PC-3 (cell line): ENCODE results near the gene PHACTR2. TPM values are rescaled to one million over a fixed set of nuclear protein-coding genes. Genes with fewer than 3 reads are reported as not detected.

Experiments
- ATAC-seq: fragments of 200-7000 bp; cut with Tn5 transposase; 2 replicates; pipeline ENCODE4 v1.9.1; 2020; ENCODE audit warnings: mild to moderate bottlenecking, moderate library complexity
- BruUV-seq: library from RNA; stranded (reverse); fragments of 400-500 nt; replicated peaks from 2 replicates; lab custom pipeline; 2021; lab: Mats Ljungman, UMichigan
- CTCF ChIA-PET: fragments of 300-600 bp; sonication (Branson Sonifier 250); formaldehyde crosslinking; loops from one replicate; lab custom pipeline; 2022; ENCODE audit warnings: antibody characterized with exemption; lab: Charles Lee
- POLR2A ChIA-PET: fragments of 300-600 bp; sonication (Branson Sonifier 250); formaldehyde crosslinking; loops from one replicate; lab custom pipeline; 2022; ENCODE audit warnings: antibody characterized with exemption; ENCODE audit not compliant: unreplicated experiment; lab: Charles Lee
- DNase-seq: peaks from one replicate; pipeline ENCODE4 v3.0.0-alpha.2; 2015
- H2AFZ ChIP-seq: fragments of 300-600 bp; sonication (generic); 2 replicates; pipeline ENCODE4 v1.6.0; 2016; ENCODE audit warnings: antibody characterized with exemption, low read length
- H3F3A ChIP-seq: fragments of 300-600 bp; sonication (generic); one replicate; pipeline ENCODE4 v1.6.0; 2017; ENCODE audit warnings: antibody characterized with exemption, low read length, control low read depth, mild to moderate bottlenecking; ENCODE audit not compliant: unreplicated experiment
- H3K27ac ChIP-seq: fragments of 300-600 bp; sonication (generic); 2 replicates; pipeline ENCODE4 v1.5.1; 2016; ENCODE audit warnings: mild to moderate bottlenecking, low read length
- H3K27me3 ChIP-seq: fragments of 300-600 bp; sonication (generic); 2 replicates; pipeline ENCODE4 v1.6.1; 2016; ENCODE audit warnings: low read length, mixed read lengths
- H3K36me3 ChIP-seq: fragments of 300-600 bp; sonication (generic); 2 replicates; pipeline ENCODE4 v1.6.1; 2016; ENCODE audit warnings: low read depth, mixed run types, low read length, mixed read lengths
- H3K4me1 ChIP-seq: fragments of 300-600 bp; sonication (generic); 2 replicates; pipeline ENCODE4 v1.5.1; 2016; ENCODE audit warnings: low read length; ENCODE audit not compliant: insufficient read depth
- H3K4me2 ChIP-seq: fragments of 300-600 bp; sonication (generic); 2 replicates; pipeline ENCODE4 v1.6.0; 2016; ENCODE audit warnings: low read length
- H3K4me3 ChIP-seq: fragments of 300-600 bp; sonication (generic); 2 replicates; pipeline ENCODE4 v1.5.1; 2016; ENCODE audit warnings: mild to moderate bottlenecking, low read length, mixed read lengths
- H3K79me2 ChIP-seq: fragments of 300-600 bp; sonication (generic); 2 replicates; pipeline ENCODE4 v1.6.1; 2017; ENCODE audit warnings: low read length, mixed read lengths
- H3K9ac ChIP-seq: fragments of 300-600 bp; sonication (generic); 2 replicates; pipeline ENCODE4 v1.6.0; 2016; ENCODE audit warnings: mild to moderate bottlenecking, low read length
- H3K9me2 ChIP-seq: fragments of 300-600 bp; sonication (generic); replicated peaks from 2 replicates; pipeline ENCODE4 v1.6.1; 2016; ENCODE audit warnings: mixed run types, low read length, mixed read lengths
- H3K9me3 ChIP-seq: fragments of 300-600 bp; sonication (generic); 2 replicates; pipeline ENCODE4 v1.6.1; 2016; ENCODE audit warnings: low read length, mixed read lengths
- H4K20me1 ChIP-seq: fragments of 300-600 bp; sonication (generic); 2 replicates; pipeline ENCODE4 v1.6.1; 2016; ENCODE audit warnings: low read length, mixed read lengths
- EZH2 ChIP-seq: fragments of 300-600 bp; sonication (generic); IDR thresholded peaks from one replicate; pipeline ENCODE4 v1.6.1; 2017; ENCODE audit warnings: antibody characterized with exemption, mild to moderate bottlenecking, low read length; ENCODE audit not compliant: unreplicated experiment
- EZH2phosphoT487 ChIP-seq: fragments of 300-600 bp; sonication (generic); IDR thresholded peaks from 2 replicates; pipeline ENCODE4 v1.6.1; 2018; ENCODE audit warnings: mild to moderate bottlenecking, antibody characterized with exemption, low read length, borderline replicate concordance
- intact Hi-C: fragments of 100-400 bp; cut with micrococcal nuclease; formaldehyde crosslinking; loops from 2 replicates; pipeline ENCODE4 v1.9.0; 2023
- total RNA-seq: library from RNA; depleted of rRNA; stranded (reverse); fragments of >200 nt; gene quantifications from 2 replicates; pipeline ENCODE4 v1.2.3, GENCODE V29; 2014
- TF ChIP-seq, protein P1 (sequence below): fragments of 300-600 bp; sonication (generic); conservative IDR thresholded peaks from 2 replicates; pipeline ENCODE4 v1.5.1; 2017; ENCODE audit warnings: antibody characterized with exemption, low read depth, mild to moderate bottlenecking, low read length

The PHACTR2 gene
- total RNA-seq, 1 experiment from 2014 or later = 19.4 TPM

DNA sequence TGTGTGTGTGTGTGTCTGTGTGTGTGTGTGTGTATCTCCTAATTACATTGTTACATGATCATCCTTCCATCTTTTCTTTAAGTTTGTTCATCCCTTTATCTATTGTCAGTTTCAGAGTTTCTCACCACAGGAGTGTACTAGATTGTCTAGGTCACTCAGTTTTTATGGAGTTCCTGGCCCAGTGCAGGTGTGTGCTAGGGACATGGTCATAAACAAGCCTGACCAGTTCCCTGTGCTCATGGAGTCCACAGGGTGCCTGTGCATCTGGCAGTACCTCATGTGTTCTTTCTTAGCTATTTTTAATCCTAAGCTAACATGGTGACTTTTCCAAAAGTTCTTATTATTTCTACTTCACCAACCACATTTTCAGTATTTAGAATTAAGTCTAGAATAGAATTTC is 43.9 kb downstream of the PHACTR2 start:
- no peak overlapping the region for H3K27ac ChIP-seq
- DNase-seq = peak; percentile 26
- no peaks in the 10 kb centered on the region for H3K79me2 ChIP-seq
- no peak for ATAC-seq
- ChIA-PET POLR2A (no interaction called here), CTCF (no interaction called here)
- no peak overlapping the region for H3K4me3 ChIP-seq
- no peak overlapping the region for H3K4me2 ChIP-seq
- no peak overlapping the region for H3K9ac ChIP-seq
- TF ChIP-seq EZH2 (no peak), EZH2phosphoT487 (no peak)
- TF ChIP-seq, protein P1, sequence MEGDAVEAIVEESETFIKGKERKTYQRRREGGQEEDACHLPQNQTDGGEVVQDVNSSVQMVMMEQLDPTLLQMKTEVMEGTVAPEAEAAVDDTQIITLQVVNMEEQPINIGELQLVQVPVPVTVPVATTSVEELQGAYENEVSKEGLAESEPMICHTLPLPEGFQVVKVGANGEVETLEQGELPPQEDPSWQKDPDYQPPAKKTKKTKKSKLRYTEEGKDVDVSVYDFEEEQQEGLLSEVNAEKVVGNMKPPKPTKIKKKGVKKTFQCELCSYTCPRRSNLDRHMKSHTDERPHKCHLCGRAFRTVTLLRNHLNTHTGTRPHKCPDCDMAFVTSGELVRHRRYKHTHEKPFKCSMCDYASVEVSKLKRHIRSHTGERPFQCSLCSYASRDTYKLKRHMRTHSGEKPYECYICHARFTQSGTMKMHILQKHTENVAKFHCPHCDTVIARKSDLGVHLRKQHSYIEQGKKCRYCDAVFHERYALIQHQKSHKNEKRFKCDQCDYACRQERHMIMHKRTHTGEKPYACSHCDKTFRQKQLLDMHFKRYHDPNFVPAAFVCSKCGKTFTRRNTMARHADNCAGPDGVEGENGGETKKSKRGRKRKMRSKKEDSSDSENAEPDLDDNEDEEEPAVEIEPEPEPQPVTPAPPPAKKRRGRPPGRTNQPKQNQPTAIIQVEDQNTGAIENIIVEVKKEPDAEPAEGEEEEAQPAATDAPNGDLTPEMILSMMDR = no peak
- H3K9me3 ChIP-seq = no peaks in the 10 kb centered on the region
- no peak overlapping the region for H2AFZ ChIP-seq
- no peaks in the 10 kb centered on the region for H3K36me3 ChIP-seq
- intact Hi-C loops = no loop called here
- BruUV-seq = no TSS peak
- H3K9me2 ChIP-seq = no peaks in the 10 kb centered on the region
- no peaks in the 10 kb centered on the region for H4K20me1 ChIP-seq
- no peaks in the 10 kb centered on the region for H3K27me3 ChIP-seq
- peaks cover 3% of the 10 kb centered on the region; the same call in 1 of the 2 replicates for H3K4me1 ChIP-seq
- H3F3A ChIP-seq = no peaks in the 10 kb centered on the region

DNA sequence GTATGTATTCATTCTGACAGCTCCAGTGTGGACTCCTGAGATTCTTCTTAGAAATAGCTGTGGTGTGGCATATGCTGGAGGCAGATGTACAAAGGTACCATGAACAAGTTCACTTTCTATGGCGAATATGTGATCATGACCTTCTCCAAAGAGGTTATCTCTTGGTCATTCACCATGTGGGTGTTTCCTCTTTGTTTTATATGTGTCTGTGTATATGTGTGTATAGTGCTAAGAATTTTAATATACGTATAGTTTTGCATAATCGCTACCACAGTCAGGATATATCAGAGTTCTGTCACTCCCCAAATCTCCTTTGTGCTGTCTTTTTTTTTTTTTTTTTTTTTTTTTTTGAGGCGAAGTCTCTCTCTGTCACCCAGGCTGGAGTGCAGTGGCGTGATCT is 47.1 kb downstream of the PHACTR2 start:
- CTCF ChIA-PET = no interaction called here
- H3K9me3 ChIP-seq = no peaks in the 10 kb centered on the region

DNA sequence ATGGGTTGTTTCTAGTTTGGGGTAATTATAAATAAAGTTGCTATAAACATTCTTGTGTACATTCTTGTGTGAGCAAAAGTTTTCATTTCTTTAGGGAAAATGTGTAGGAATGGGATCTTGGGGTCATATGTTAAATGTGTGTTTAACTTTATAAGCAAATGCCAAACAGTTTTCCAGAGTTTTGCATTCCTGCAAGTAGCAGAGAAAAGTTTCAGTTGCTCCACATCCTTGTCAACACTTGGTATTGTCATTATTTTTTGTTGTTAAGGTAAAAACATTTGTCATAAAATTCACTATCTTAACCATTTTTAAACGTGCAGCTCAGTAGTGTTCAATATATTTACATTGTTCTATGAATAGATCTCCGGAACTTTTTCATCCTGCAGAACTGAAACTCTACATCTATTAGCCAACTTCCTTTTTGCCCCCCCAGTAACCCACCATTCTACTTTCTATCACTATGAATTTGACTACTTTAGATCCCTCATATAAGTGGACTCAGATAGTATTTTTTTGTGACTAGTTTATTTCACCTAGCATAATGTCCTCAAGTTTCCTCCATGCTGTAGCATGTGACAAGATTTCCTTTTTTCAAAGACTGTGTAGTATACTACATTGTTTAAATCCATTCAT is 48.4 kb downstream of the PHACTR2 start:
- ATAC-seq (no peak), DNase-seq (no peak)
- Histone ChIP-seq H3F3A (no peaks in the 10 kb centered on the region), H2AFZ (no peak overlapping the region), H3K4me2 (no peak overlapping the region), H3K9me2 (no peaks in the 10 kb centered on the region), H4K20me1 (no peaks in the 10 kb centered on the region), H3K79me2 (no peaks in the 10 kb centered on the region), H3K27me3 (no peaks in the 10 kb centered on the region), H3K4me3 (no peak overlapping the region), H3K36me3 (no peaks in the 10 kb centered on the region), H3K27ac (no peak overlapping the region), H3K4me1 (peaks cover 14% of the 10 kb centered on the region; the same call in 1 of the 2 replicates), H3K9ac (no peak overlapping the region), H3K9me3 (no peaks in the 10 kb centered on the region)
- TF ChIP-seq, protein P1 = no peak
- TF ChIP-seq EZH2phosphoT487 (no peak), EZH2 (no peak)
- CTCF ChIA-PET = no interaction called here
- intact Hi-C loops = no loop called here
- POLR2A ChIA-PET = no interaction called here
- BruUV-seq = no TSS peak

More for the DNA sequence above, 47.1 kb downstream of the PHACTR2 start:
- DNase-seq (no peak), ATAC-seq (no peak)
- Histone ChIP-seq H4K20me1 (no peaks in the 10 kb centered on the region), H3K27me3 (no peaks in the 10 kb centered on the region), H3F3A (no peaks in the 10 kb centered on the region), H3K4me1 (peaks cover 14% of the 10 kb centered on the region; the same call in 1 of the 2 replicates), H3K9me2 (no peaks in the 10 kb centered on the region), H3K27ac (no peak overlapping the region), H3K4me2 (no peak overlapping the region), H3K9ac (no peak overlapping the region), H3K79me2 (no peaks in the 10 kb centered on the region), H3K4me3 (no peak overlapping the region), H2AFZ (no peak overlapping the region), H3K36me3 (no peaks in the 10 kb centered on the region)
- intact Hi-C loops = no loop called here
- POLR2A ChIA-PET = no interaction called here
- TF ChIP-seq, protein P1 = no peak
- TF ChIP-seq EZH2 (no peak), EZH2phosphoT487 (no peak)
- BruUV-seq = no TSS peak
